ENCODE data around the gene SCD5.

Gene SCD5

DNA sequence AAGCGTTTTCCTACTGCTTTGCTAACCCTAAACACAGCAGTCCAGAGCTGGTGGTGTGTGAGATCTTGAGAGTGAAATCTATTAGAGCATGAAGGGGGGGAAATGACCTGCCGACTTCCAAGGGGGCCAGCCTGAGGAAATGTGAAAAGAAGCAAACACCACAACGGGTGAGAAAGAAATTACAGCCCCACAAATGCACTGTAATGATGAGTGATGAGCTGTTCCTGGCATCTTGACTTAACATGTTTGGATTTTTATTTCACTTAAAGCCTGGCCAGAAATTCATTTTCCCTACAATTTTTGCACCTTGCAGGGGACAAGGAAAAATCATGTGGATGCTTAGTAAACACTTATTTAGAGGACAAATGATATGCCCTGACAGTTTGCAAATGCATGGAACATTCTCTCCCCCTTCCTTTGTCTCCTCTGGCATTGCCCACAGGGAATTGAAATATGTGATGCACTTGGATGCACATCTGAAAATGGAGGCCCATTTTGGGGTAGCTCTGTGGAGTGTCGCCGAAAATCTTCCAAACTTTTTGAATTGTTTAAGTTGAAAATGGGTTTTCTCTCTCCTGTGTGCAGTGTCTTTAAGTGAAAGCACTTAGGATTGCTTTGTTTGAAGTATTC lies 152.5 kb downstream of the SCD5 start:
- Histone ChIP-seq H4K20me1 (ENCODE audit: insufficient read depth, low read length) (no peaks in the 10 kb centered on the region), H3K36me3 (ENCODE audit: insufficient read depth, low read length) (no peaks in the 10 kb centered on the region), H3K9me3 (ENCODE audit: low read length) (no peaks in the 10 kb centered on the region), H3K4me2 (ENCODE audit: low read length) (no peak overlapping the region), H2AFZ (ENCODE audit: low read length) (no peak overlapping the region), H3K79me2 (ENCODE audit: insufficient read depth, low read length) (no peaks in the 10 kb centered on the region), H3K27ac (ENCODE audit: low read depth, low read length, poor library complexity, severe bottlenecking) (no peak overlapping the region), H3K4me1 (ENCODE audit: insufficient read depth, low read length, severe bottlenecking) (no peaks in the 10 kb centered on the region), H3K9ac (ENCODE audit: low read length) (no peak overlapping the region), H3K27me3 (ENCODE audit: insufficient read depth, low read length) (no peaks in the 10 kb centered on the region), H3K4me3 (ENCODE audit: low read depth, low read length, poor library complexity, severe bottlenecking) (no peak overlapping the region), H3K9me2 (ENCODE audit: low read depth, low read length) (no peaks in the 10 kb centered on the region), H3F3A (ENCODE audit: insufficient read depth, low read length) (no peaks in the 10 kb centered on the region)
- TF ChIP-seq, protein P1, sequence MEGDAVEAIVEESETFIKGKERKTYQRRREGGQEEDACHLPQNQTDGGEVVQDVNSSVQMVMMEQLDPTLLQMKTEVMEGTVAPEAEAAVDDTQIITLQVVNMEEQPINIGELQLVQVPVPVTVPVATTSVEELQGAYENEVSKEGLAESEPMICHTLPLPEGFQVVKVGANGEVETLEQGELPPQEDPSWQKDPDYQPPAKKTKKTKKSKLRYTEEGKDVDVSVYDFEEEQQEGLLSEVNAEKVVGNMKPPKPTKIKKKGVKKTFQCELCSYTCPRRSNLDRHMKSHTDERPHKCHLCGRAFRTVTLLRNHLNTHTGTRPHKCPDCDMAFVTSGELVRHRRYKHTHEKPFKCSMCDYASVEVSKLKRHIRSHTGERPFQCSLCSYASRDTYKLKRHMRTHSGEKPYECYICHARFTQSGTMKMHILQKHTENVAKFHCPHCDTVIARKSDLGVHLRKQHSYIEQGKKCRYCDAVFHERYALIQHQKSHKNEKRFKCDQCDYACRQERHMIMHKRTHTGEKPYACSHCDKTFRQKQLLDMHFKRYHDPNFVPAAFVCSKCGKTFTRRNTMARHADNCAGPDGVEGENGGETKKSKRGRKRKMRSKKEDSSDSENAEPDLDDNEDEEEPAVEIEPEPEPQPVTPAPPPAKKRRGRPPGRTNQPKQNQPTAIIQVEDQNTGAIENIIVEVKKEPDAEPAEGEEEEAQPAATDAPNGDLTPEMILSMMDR (IDR thresholded peaks at IDR 0.05; ENCODE audit: low read length) = no peak

DNA sequence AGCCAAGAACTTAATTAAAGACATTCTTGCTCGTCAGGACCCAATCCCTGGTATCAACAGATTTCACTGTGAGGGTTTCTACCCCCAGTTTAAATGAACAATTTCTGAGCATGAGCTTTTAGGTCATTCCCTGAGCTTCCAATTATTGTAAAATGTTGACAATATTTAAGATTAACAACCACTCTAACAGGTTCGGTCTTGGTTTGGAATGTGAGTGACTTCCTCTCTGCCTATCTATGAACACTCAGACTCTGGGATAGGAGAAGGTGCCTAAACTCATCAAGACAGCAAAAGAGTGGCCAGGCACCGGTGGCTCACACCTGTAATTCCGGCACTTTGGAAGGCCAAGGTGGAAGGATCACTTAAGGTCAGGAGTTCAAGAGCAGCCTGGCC lies 153.9 kb downstream of the SCD5 start:
- no peak overlapping the region for H3K4me3 ChIP-seq (ENCODE audit: low read depth, low read length, poor library complexity, severe bottlenecking)
- no peaks in the 10 kb centered on the region for H3K79me2 ChIP-seq (ENCODE audit: insufficient read depth, low read length)
- H3K9ac ChIP-seq (ENCODE audit: low read length) = no peak overlapping the region
- no peaks in the 10 kb centered on the region for H3F3A ChIP-seq (ENCODE audit: insufficient read depth, low read length)
- no peaks in the 10 kb centered on the region for H3K36me3 ChIP-seq (ENCODE audit: insufficient read depth, low read length)
- H3K9me3 ChIP-seq (ENCODE audit: low read length) = no peaks in the 10 kb centered on the region
- H3K27ac ChIP-seq (ENCODE audit: low read depth, low read length, poor library complexity, severe bottlenecking) = no peak overlapping the region
- H3K27me3 ChIP-seq (ENCODE audit: insufficient read depth, low read length) = no peaks in the 10 kb centered on the region
- no peaks in the 10 kb centered on the region for H3K9me2 ChIP-seq (ENCODE audit: low read depth, low read length)
- no peaks in the 10 kb centered on the region for H3K4me1 ChIP-seq (ENCODE audit: insufficient read depth, low read length, severe bottlenecking)
- TF ChIP-seq, protein P1 (IDR thresholded peaks at IDR 0.05; ENCODE audit: low read length) = no peak
- no peak for TF ChIP-seq EZH2 (IDR thresholded peaks at IDR 0.05; ENCODE audit: borderline replicate concordance, low read length)
- H4K20me1 ChIP-seq (ENCODE audit: insufficient read depth, low read length) = no peaks in the 10 kb centered on the region
- no peak overlapping the region for H3K4me2 ChIP-seq (ENCODE audit: low read length)
- no peak overlapping the region for H2AFZ ChIP-seq (ENCODE audit: low read length)

DNA sequence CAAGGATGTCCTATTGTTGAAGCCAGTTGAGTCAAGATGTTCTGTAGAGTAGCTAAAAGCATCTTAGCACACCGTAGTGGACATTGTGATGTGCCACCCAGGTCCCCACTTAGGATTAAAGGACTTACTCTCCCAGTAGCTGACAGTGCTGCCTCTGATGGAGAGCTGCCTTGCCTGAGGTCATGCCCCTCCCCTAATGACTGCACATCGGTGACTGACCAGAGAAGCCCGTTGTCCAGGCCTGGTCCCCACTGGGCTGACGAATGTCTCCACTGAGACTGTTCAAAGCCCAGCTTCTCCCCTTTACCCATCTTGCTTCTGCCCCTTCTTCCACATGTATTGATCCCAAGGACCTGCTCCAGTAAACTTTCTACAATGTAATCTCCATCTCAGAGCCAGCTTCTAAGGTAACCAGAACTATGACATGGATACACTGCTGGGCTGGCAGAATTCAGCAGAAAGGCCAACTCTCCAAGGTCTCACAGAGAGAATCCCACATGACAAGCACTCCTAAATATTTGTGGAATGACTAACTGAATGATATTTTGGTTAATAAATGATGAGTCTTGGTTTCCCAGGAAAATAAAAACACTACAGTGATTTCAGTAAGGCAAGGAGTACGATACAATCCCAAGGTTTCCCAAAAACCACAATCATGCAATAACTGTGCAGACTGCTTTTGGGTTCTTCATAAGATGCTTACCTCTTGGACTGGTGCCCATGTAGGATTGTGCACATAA lies 154.4 kb downstream of the SCD5 start:
- Histone ChIP-seq H3K27ac (ENCODE audit: low read depth, low read length, poor library complexity, severe bottlenecking) (no peak overlapping the region), H3F3A (ENCODE audit: insufficient read depth, low read length) (no peaks in the 10 kb centered on the region), H3K4me3 (ENCODE audit: low read depth, low read length, poor library complexity, severe bottlenecking) (no peak overlapping the region), H3K9me3 (ENCODE audit: low read length) (no peaks in the 10 kb centered on the region), H3K9me2 (ENCODE audit: low read depth, low read length) (no peaks in the 10 kb centered on the region), H2AFZ (ENCODE audit: low read length) (no peak overlapping the region), H4K20me1 (ENCODE audit: insufficient read depth, low read length) (no peaks in the 10 kb centered on the region), H3K4me2 (ENCODE audit: low read length) (no peak overlapping the region), H3K79me2 (ENCODE audit: insufficient read depth, low read length) (no peaks in the 10 kb centered on the region), H3K4me1 (ENCODE audit: insufficient read depth, low read length, severe bottlenecking) (no peaks in the 10 kb centered on the region), H3K36me3 (ENCODE audit: insufficient read depth, low read length) (no peaks in the 10 kb centered on the region), H3K9ac (ENCODE audit: low read length) (no peak overlapping the region), H3K27me3 (ENCODE audit: insufficient read depth, low read length) (no peaks in the 10 kb centered on the region)
- TF ChIP-seq, protein P1 (IDR thresholded peaks at IDR 0.05; ENCODE audit: low read length) = no peak
- TF ChIP-seq EZH2 (IDR thresholded peaks at IDR 0.05; ENCODE audit: borderline replicate concordance, low read length) = no peak
